HG02759 (cell line): Measurements from ENCODE around the gene FCN2.

Experiments
- ATAC-seq: cut with Tn5 transposase; IDR thresholded peaks from one replicate; pipeline ENCODE4 v1.9.1; 2021; ENCODE audit warnings: mild to moderate bottlenecking, moderate library complexity; ENCODE audit not compliant: unreplicated experiment

The FCN2 gene

GRCh38 chr9:134868751-134869553 is 11.7 kb upstream of the FCN2 start:
- no peak for ATAC-seq

- ATAC-seq = no peak
Observed at GRCh38 chr9:134869554-134870300, 10.9 kb upstream of the FCN2 start.

GRCh38 chr9:134870301-134870694 is 10.3 kb upstream of the FCN2 start:
- ATAC-seq = no peak

GRCh38 chr9:134870746-134871662 is 9.6 kb upstream of the FCN2 start:
- no peak for ATAC-seq

GRCh38 chr9:134871697-134872340 is 8.8 kb upstream of the FCN2 start:
- no peak for ATAC-seq

- no peak for ATAC-seq
Observed at GRCh38 chr9:134872482-134873231, 8.0 kb upstream of the FCN2 start.

- ATAC-seq = no peak
Observed at GRCh38 chr9:134875371-134875770, 5.2 kb upstream of the FCN2 start.

- ATAC-seq = no peak
Observed at GRCh38 chr9:134877541-134877940, 3.1 kb upstream of the FCN2 start.

- ATAC-seq = no peak
Observed at GRCh38 chr9:134879664-134880483, 736 bp upstream of the FCN2 start.

GRCh38 chr9:134881313-134881670 is 682 bp downstream of the FCN2 start:
- no peak for ATAC-seq

GRCh38 chr9:134882204-134882785 is 1.7 kb downstream of the FCN2 start:
- no peak for ATAC-seq

- ATAC-seq = no peak
Observed at GRCh38 chr9:134883040-134883782, 2.6 kb downstream of the FCN2 start.

- no peak for ATAC-seq
Observed at GRCh38 chr9:134884492-134884891, 3.9 kb downstream of the FCN2 start.

GRCh38 chr9:134885001-134885678 is 4.5 kb downstream of the FCN2 start:
- no peak for ATAC-seq

GRCh38 chr9:134885679-134886412 is 5.2 kb downstream of the FCN2 start:
- no peak for ATAC-seq

GRCh38 chr9:134886413-134886913 is 5.9 kb downstream of the FCN2 start:
- ATAC-seq = no peak

- ATAC-seq = no peak
Observed at GRCh38 chr9:134887219-134887618, 6.6 kb downstream of the FCN2 start.
